ENCODE measurements around the gene CDCA7L.
"Not testable (repeated sequence)": the region's sequence is repeated elsewhere in the genome, so short reads cannot be mapped to it uniquely, and the experiment has no call there.

The CDCA7L gene

DNA sequence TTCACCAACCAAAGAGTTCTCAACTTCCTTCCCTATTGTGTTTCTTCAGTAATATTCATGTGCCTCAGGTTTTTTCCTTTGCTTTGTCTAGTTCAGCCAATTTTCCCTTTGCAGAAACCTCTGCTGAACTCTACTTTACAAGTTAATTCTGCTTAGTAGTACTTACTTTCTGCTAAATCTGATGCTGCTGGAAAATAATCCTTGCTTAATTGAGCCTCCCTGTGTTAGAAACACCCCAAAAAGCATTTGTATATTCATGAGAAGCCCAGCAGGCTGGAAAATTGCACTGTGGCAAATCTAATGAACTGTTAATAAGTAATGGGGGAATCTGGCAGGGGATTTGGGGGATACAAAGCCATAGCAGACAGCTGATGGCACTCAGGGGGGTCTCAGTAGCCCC, 78.5 kb downstream of the CDCA7L start:
- Histone ChIP-seq H3K36me3 (ENCODE audit: low read depth) (no peaks in the 10 kb centered on the region), H3K27me3 (ENCODE audit: insufficient read depth, poor library complexity, severe bottlenecking) (no peaks in the 10 kb centered on the region), H3K27ac (ENCODE audit: poor library complexity, severe bottlenecking) (no peak overlapping the region), H3K9me3 (ENCODE audit: severe bottlenecking) (no peaks in the 10 kb centered on the region), H3K4me1 (ENCODE audit: insufficient read depth, poor library complexity, severe bottlenecking) (no peaks in the 10 kb centered on the region), H3K4me3 (ENCODE audit: severe bottlenecking) (no peak overlapping the region)
- ATAC-seq (ENCODE audit: low read depth) (no peak), DNase-seq (ENCODE audit: low spot score) (no peak)
- no peak for TF ChIP-seq CTCF (IDR thresholded peaks at IDR 0.05; ENCODE audit: poor library complexity, severe bottlenecking)

DNA sequence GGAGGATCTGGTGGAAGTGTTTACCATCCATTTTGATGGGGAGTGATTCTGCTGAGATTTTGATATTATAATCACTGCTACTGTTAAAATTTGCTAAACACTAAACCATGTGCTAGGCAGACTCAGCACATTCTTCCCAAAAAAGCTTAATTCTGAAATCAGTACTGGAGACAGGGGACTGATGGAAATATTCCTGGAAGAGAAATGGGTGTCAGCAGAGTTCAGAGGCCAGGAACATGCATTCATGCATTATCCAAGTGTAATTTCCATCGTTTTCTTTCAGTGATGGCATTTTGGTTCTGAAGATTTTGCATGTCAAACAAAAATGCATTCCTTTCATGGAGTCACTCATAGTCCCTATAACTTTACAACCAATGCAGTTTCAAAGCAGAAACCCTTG, 79.0 kb downstream of the CDCA7L start:
- Histone ChIP-seq H3K4me3 (ENCODE audit: severe bottlenecking) (no peak overlapping the region), H3K9me3 (ENCODE audit: severe bottlenecking) (no peaks in the 10 kb centered on the region), H3K4me1 (ENCODE audit: insufficient read depth, poor library complexity, severe bottlenecking) (no peaks in the 10 kb centered on the region), H3K36me3 (ENCODE audit: low read depth) (no peaks in the 10 kb centered on the region), H3K27me3 (ENCODE audit: insufficient read depth, poor library complexity, severe bottlenecking) (no peaks in the 10 kb centered on the region), H3K27ac (ENCODE audit: poor library complexity, severe bottlenecking) (no peak overlapping the region)
- ATAC-seq (ENCODE audit: low read depth) (no peak), DNase-seq (ENCODE audit: low spot score) (no peak)
- TF ChIP-seq CTCF (IDR thresholded peaks at IDR 0.05; ENCODE audit: poor library complexity, severe bottlenecking): no peak

GRCh38 chr7:21865631-21866204, 80.0 kb downstream of the CDCA7L start:
- not testable (repeated sequence) for H3K4me3 ChIP-seq (ENCODE audit: severe bottlenecking); H3K27ac ChIP-seq (ENCODE audit: poor library complexity, severe bottlenecking); H3K9me3 ChIP-seq (ENCODE audit: severe bottlenecking); H3K4me1 ChIP-seq (ENCODE audit: insufficient read depth, poor library complexity, severe bottlenecking); ATAC-seq (ENCODE audit: low read depth); H3K27me3 ChIP-seq (ENCODE audit: insufficient read depth, poor library complexity, severe bottlenecking); DNase-seq (ENCODE audit: low spot score); H3K36me3 ChIP-seq (ENCODE audit: low read depth)

GRCh38 chr7:21851559-21851967, 94.1 kb downstream of the CDCA7L start:
- Histone ChIP-seq H3K9me3 (ENCODE audit: severe bottlenecking) (no peaks in the 10 kb centered on the region), H3K4me1 (ENCODE audit: insufficient read depth, poor library complexity, severe bottlenecking) (no peaks in the 10 kb centered on the region), H3K36me3 (ENCODE audit: low read depth) (no peaks in the 10 kb centered on the region), H3K4me3 (ENCODE audit: severe bottlenecking) (no peak overlapping the region), H3K27ac (ENCODE audit: poor library complexity, severe bottlenecking) (no peak overlapping the region), H3K27me3 (ENCODE audit: insufficient read depth, poor library complexity, severe bottlenecking) (no peaks in the 10 kb centered on the region)
- ATAC-seq (ENCODE audit: low read depth) (no peak), DNase-seq (ENCODE audit: low spot score) (no peak)
- TF ChIP-seq CTCF (IDR thresholded peaks at IDR 0.05; ENCODE audit: poor library complexity, severe bottlenecking): no peak
